SH-SY5Y (cell line): ENCODE measurements around the gene TFB1M.

Source experiments
- GATA2 ChIP-seq: IDR thresholded peaks from 2 replicates; pipeline ENCODE4 v1.6.1; 2011; ENCODE audit warnings: mild to moderate bottlenecking, low read depth, low read length
- GATA3 ChIP-seq: IDR thresholded peaks from 2 replicates; pipeline ENCODE4 v1.6.1; 2011; ENCODE audit warnings: low read depth, mild to moderate bottlenecking, low read length, moderate library complexity

DNA sequence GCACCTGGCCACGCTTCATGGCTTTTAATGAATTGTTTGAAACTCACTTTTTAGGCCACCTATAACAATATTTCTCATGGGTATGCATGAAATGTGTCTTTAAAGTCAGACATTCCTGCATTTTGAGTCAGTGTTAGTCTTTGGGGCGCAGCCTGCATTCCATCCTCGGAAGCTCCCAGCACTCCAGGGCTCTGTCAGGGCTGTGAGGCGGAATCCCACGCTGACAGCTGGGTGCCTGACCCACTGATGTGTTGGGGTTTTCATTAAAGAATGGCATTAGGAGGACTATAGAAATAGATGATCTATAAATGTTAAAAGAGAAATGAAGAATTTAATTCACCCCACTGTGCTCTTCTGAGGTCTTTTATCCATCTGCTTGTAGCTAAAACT, 66.7 kb downstream of the TFB1M start:
- TF ChIP-seq GATA2 (no peak), GATA3 (no peak)
